Measurements from ENCODE around the gene ZNF575.

Gene ZNF575

GRCh38 chr19:43532962-43533545, at the start of gene ZNF575 (continued):
- TF ChIP-seq, protein P1, sequence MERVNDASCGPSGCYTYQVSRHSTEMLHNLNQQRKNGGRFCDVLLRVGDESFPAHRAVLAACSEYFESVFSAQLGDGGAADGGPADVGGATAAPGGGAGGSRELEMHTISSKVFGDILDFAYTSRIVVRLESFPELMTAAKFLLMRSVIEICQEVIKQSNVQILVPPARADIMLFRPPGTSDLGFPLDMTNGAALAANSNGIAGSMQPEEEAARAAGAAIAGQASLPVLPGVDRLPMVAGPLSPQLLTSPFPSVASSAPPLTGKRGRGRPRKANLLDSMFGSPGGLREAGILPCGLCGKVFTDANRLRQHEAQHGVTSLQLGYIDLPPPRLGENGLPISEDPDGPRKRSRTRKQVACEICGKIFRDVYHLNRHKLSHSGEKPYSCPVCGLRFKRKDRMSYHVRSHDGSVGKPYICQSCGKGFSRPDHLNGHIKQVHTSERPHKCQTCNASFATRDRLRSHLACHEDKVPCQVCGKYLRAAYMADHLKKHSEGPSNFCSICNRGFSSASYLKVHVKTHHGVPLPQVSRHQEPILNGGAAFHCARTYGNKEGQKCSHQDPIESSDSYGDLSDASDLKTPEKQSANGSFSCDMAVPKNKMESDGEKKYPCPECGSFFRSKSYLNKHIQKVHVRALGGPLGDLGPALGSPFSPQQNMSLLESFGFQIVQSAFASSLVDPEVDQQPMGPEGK (tag by site-specific recombination; IDR thresholded peaks at IDR 0.05), result peak; percentile 92
- TF ChIP-seq IKZF3 (tag by site-specific recombination; IDR thresholded peaks at IDR 0.05), result 0 out of 2 replicates have a peak, but pooled peaks have one; percentile 36
- no peak for TF ChIP-seq ZBTB1 (tag by site-specific recombination; IDR thresholded peaks at IDR 0.05)
- TF ChIP-seq ZNF155 (tag by site-specific recombination; IDR thresholded peaks at IDR 0.05), result no peak
- TF ChIP-seq ZNF138 (tag by site-specific recombination; IDR thresholded peaks at IDR 0.05; ENCODE audit: borderline replicate concordance), result no peak
- TF ChIP-seq ZNF404 (tag by site-specific recombination; IDR thresholded peaks at IDR 0.05), result no peak
- TF ChIP-seq ZBTB20 (tag by site-specific recombination; IDR thresholded peaks at IDR 0.05), result 0 out of 2 replicates have a peak, but pooled peaks have one; percentile 15
- TF ChIP-seq ZNF704 (tag by site-specific recombination; IDR thresholded peaks at IDR 0.05), result no peak
- no peak for TF ChIP-seq ZNF664 (tag by site-specific recombination; IDR thresholded peaks at IDR 0.05)
- no peak; the same call in 1 of the 2 replicates for TF ChIP-seq SP7 (tag by site-specific recombination; IDR thresholded peaks at IDR 0.05)
- TF ChIP-seq ZNF791 (tag by site-specific recombination; IDR thresholded peaks at IDR 0.05), result no peak
- peak; percentile 96 for TF ChIP-seq ZFHX2 (tag by site-specific recombination; conservative IDR thresholded peaks at IDR 0.05)
- TF ChIP-seq ZNF76 (tag by site-specific recombination; IDR thresholded peaks at IDR 0.05; ENCODE audit: borderline replicate concordance, low read depth), result 0 out of 2 replicates have a peak, but pooled peaks have one; percentile 28
- no peak for TF ChIP-seq GLI4 (tag by site-specific recombination; IDR thresholded peaks at IDR 0.05)
- 0 out of 2 replicates have a peak, but pooled peaks have one; percentile 37 for TF ChIP-seq ZNF391 (tag by site-specific recombination; IDR thresholded peaks at IDR 0.05; ENCODE audit: borderline replicate concordance, low read depth)
- no peak for TF ChIP-seq ZNF530 (tag by site-specific recombination; IDR thresholded peaks at IDR 0.05; ENCODE audit: low read depth)
- TF ChIP-seq ZNF670 (tag by site-specific recombination; IDR thresholded peaks at IDR 0.05; ENCODE audit: low read depth), result no peak
- no peak for TF ChIP-seq HOXA7 (CRISPR knock-in tag; IDR thresholded peaks at IDR 0.05; ENCODE audit: borderline replicate concordance)
- no peak for TF ChIP-seq ZNF112 (tag by site-specific recombination; IDR thresholded peaks at IDR 0.05)
- no peak for TF ChIP-seq MYNN (tag by site-specific recombination; IDR thresholded peaks at IDR 0.05; ENCODE audit: borderline replicate concordance)
- TF ChIP-seq OVOL3 (tag by site-specific recombination; IDR thresholded peaks at IDR 0.05), result no peak
- TF ChIP-seq ZNF629 (tag by site-specific recombination; IDR thresholded peaks at IDR 0.05), result peak; percentile 41
- TF ChIP-seq ZNF571 (tag by site-specific recombination; IDR thresholded peaks at IDR 0.05), result no peak
- no peak for TF ChIP-seq ZNF660 (tag by site-specific recombination; IDR thresholded peaks at IDR 0.05)
- TF ChIP-seq KLF10 (tag by site-specific recombination; IDR thresholded peaks at IDR 0.05), result no peak; the same call in 1 of the 2 replicates
- no peak for TF ChIP-seq ZNF140 (tag by site-specific recombination; IDR thresholded peaks at IDR 0.05)
- TF ChIP-seq ZNF19 (tag by site-specific recombination; IDR thresholded peaks at IDR 0.05; ENCODE audit: low read depth), result no peak
- no peak; the same call in 1 of the 2 replicates for TF ChIP-seq CTCF (tag by site-specific recombination; IDR thresholded peaks at IDR 0.05)
- TF ChIP-seq ZNF600 (tag by site-specific recombination; IDR thresholded peaks at IDR 0.05), result no peak
- TF ChIP-seq, protein P2, sequence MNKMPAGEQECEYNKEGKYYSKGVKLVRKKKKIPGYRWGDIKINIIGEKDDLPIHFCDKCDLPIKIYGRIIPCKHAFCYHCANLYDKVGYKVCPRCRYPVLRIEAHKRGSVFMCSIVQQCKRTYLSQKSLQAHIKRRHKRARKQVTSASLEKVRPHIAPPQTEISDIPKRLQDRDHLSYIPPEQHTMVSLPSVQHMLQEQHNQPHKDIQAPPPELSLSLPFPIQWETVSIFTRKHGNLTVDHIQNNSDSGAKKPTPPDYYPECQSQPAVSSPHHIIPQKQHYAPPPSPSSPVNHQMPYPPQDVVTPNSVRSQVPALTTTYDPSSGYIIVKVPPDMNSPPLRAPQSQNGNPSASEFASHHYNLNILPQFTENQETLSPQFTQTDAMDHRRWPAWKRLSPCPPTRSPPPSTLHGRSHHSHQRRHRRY (tag by site-specific recombination; IDR thresholded peaks at IDR 0.05), result no peak
- TF ChIP-seq ZNF785 (tag by site-specific recombination; IDR thresholded peaks at IDR 0.05), result no peak
- TF ChIP-seq ZFP3 (tag by site-specific recombination; IDR thresholded peaks at IDR 0.05; ENCODE audit: low read depth), result no peak
- no peak for TF ChIP-seq ZNF792 (tag by site-specific recombination; IDR thresholded peaks at IDR 0.05)
- no peak; the same call in 1 of the 2 replicates for TF ChIP-seq ZNF133 (tag by site-specific recombination; IDR thresholded peaks at IDR 0.05)

All from HEK293 (cell line).